GM10266 (cell line): ENCODE results near the gene FOSL1.

Source experiments
- DNase-seq: peaks from one replicate; pipeline ENCODE4 v3.0.0; 2012; ENCODE audit errors: extremely low spot score
- CTCF ChIP-seq: IDR thresholded peaks from 2 replicates; pipeline ENCODE4 v1.5.1; 2012; ENCODE audit warnings: mild to moderate bottlenecking, low read depth; ENCODE audit not compliant: control insufficient read depth, insufficient read depth; ENCODE audit errors: missing control alignments

FOSL1 gene

GRCh38 chr11:65920372-65920802, 20.2 kb upstream of the FOSL1 start:
- TF ChIP-seq CTCF = no peak
- DNase-seq = no peak

GRCh38 chr11:65919573-65920371, 19.6 kb upstream of the FOSL1 start:
- TF ChIP-seq CTCF = no peak
- no peak for DNase-seq

- peak; percentile 100 for DNase-seq
- no peak for TF ChIP-seq CTCF
Observed at GRCh38 chr11:65919141-65919572, 19.0 kb upstream of the FOSL1 start, which contains the start of gene DRAP1. TSS of gene DRAP1 (plus strand) at chr11:65919426. CDS start at chr11:65919502, 76 bp downstream.

- DNase-seq = no peak
- TF ChIP-seq CTCF = no peak
Observed at GRCh38 chr11:65918211-65919140, 18.3 kb upstream of the FOSL1 start, which contains the start of gene C11orf68. TSS of gene C11orf68 (minus strand) at chr11:65919062. CDS start at chr11:65919031, 31 bp downstream.

- no peak for DNase-seq
- no peak for TF ChIP-seq CTCF
Observed at GRCh38 chr11:65917434-65918210, 17.4 kb upstream of the FOSL1 start.

GRCh38 chr11:65917077-65917433, 16.9 kb upstream of the FOSL1 start:
- DNase-seq = no peak
- no peak for TF ChIP-seq CTCF
